Lung (tissue), 12 donors: ENCODE measurements around the gene ZNF132. TPM values are rescaled to one million over a fixed set of nuclear protein-coding genes. Genes with fewer than 3 reads are reported as not detected.

Source experiments
- ATAC-seq: fragments of 200-7000 bp; cut with Tn5 transposase; one replicate; pipeline ENCODE4 v1.9.1; 2020; ENCODE audit warnings: moderate number of reproducible peaks; ENCODE audit not compliant: insufficient read depth, low FRiP score
- DNase-seq, 3 donors: peaks; one replicate each; pipeline ENCODE4 v3.0.0-alpha.2; 2013 to 2017
- H3K27ac ChIP-seq, 2 donors: one replicate each; pipeline ENCODE4 v1.5.1; 2013; ENCODE audit warnings: mild to moderate bottlenecking in 2 of 2, moderate library complexity in 2 of 2, control low read depth in 1 of 2, inconsistent platforms in 1 of 2, low read depth in 1 of 2, low read length in 1 of 2
- H3K27me3 ChIP-seq, 3 donors: one replicate each; pipeline ENCODE4 v1.5.1; 2013; ENCODE audit warnings: low read length in 2 of 3; ENCODE audit not compliant: control insufficient read depth in 3 of 3, insufficient read depth in 3 of 3
- H3K36me3 ChIP-seq, 4 donors: one replicate each; pipeline ENCODE4 v1.5.1; 2013; ENCODE audit warnings: low read length in 4 of 4, mild to moderate bottlenecking in 1 of 4, moderate library complexity in 1 of 4; ENCODE audit not compliant: control insufficient read depth in 4 of 4, insufficient read depth in 4 of 4
- H3K4me1 ChIP-seq, 5 donors: one replicate each; pipeline ENCODE4 v1.5.1; 2013; ENCODE audit warnings: low read length in 5 of 5, mild to moderate bottlenecking in 2 of 5, moderate library complexity in 1 of 5; ENCODE audit not compliant: control insufficient read depth in 5 of 5, insufficient read depth in 5 of 5
- H3K4me3 ChIP-seq: one replicate; pipeline ENCODE4 v1.5.1; 2013; ENCODE audit warnings: mild to moderate bottlenecking, control low read depth, moderate library complexity
- H3K9ac ChIP-seq, 2 donors: one replicate each; pipeline ENCODE4 v1.5.1; 2013; ENCODE audit warnings: low read length in 2 of 2, control low read depth in 1 of 2; ENCODE audit not compliant: insufficient read depth in 1 of 2
- H3K9me3 ChIP-seq, 4 donors: one replicate each; pipeline ENCODE4 v1.5.1; 2013; ENCODE audit warnings: low read length in 3 of 4, mild to moderate bottlenecking in 1 of 4, moderate library complexity in 1 of 4; ENCODE audit not compliant: control insufficient read depth in 4 of 4, insufficient read depth in 3 of 4
- CTCF ChIP-seq: IDR thresholded peaks from 2 replicates; pipeline ENCODE4 v1.5.1; 2012; ENCODE audit warnings: mild to moderate bottlenecking; ENCODE audit errors: control extremely low read depth, extremely low read depth
- WGBS, 2 donors: extraction: QIAGEN DNeasy Blood & Tissue Kit; methylation state at CpG; one replicate each; pipeline ENCODE4 v1.1.7; 2013; 5-methylcytosine and 5-hydroxymethylcytosine counted together
- polyA plus RNA-seq, 2 donors: library from polyadenylated mRNA; stranded (reverse); fragments of 200-250 nt; gene quantifications; one replicate each; pipeline ENCODE4 v1.2.1, GENCODE V29; 2013
- total RNA-seq, 2 donors: library from RNA; depleted of rRNA in 1 of 2; stranded (reverse); fragments of >200 nt in 1 of 2; gene quantifications; one replicate each; pipeline ENCODE4 v1.2.1, GENCODE V29; 2014 to 2021
- donor health status: control.
- donor health status: control.
- donor health status: Bipolar disorder and iron deficiency.
- donor health status: healthy.
- donor health status: DM: yes; HTN: yes; CAD: no.

ZNF132 gene
- total and polyA plus RNA-seq, 4 donors: 1.0 to 7.4 (median 2.9) TPM

GRCh38 chr19:58386576-58387337 lies 53.2 kb downstream of the ZNF132 start, which contains the start of gene RPS5:
TSS of gene RPS5 (plus strand) at chr19:58387269. CDS start at chr19:58388138, 869 bp downstream.
- H3K4me1 ChIP-seq: peaks cover 0 to 25% (median 17%) of the 10 kb centered on the region in 5 donors
- peaks cover 3 to 8% (median 7%) of the 10 kb centered on the region in 4 donors for H3K36me3 ChIP-seq
- ATAC-seq: peak; percentile 92
- H3K9me3 ChIP-seq: no peaks in the 10 kb centered on the region
- peak; percentile 97 to 100 (median 99) for DNase-seq
- 0 to 1% methylated on average over 57 to 64 of the region's 64 CpGs for WGBS, 2 donors
- peak within 1 kb of the TSS; percentile 80 to 94 for H3K9ac ChIP-seq
- H3K27me3 ChIP-seq: no peaks in the 10 kb centered on the region
- H3K4me3 ChIP-seq: peak within 1 kb of the TSS; percentile 77
- peak within 1 kb of the TSS; percentile 97 to 99 for H3K27ac ChIP-seq
- no peak for TF ChIP-seq CTCF

- peak overlapping the region; percentile 3 to 94 for H3K9ac ChIP-seq
- no peak for TF ChIP-seq CTCF
- H3K9me3 ChIP-seq: no peaks in the 10 kb centered on the region
- peak overlapping the region; percentile 97 to 99 for H3K27ac ChIP-seq
- WGBS, 2 donors: 8 to 16% methylated on average over 36 of the region's 36 CpGs
- peaks cover 0 to 30% (median 17%) of the 10 kb centered on the region in 5 donors for H3K4me1 ChIP-seq
- ATAC-seq (no peak), DNase-seq (no peak)
- peaks cover 2 to 8% (median 7%) of the 10 kb centered on the region in 4 donors for H3K36me3 ChIP-seq
- no peaks in the 10 kb centered on the region for H3K27me3 ChIP-seq
- peak overlapping the region; percentile 77 for H3K4me3 ChIP-seq
These were observed 53.9 kb downstream of the ZNF132 start for GRCh38 chr19:58385891-58386575.

GRCh38 chr19:58385313-58385890 lies 54.6 kb downstream of the ZNF132 start:
- WGBS, 2 donors: 84 to 85% methylated on average over 9 of the region's 9 CpGs
- ATAC-seq: no peak
- no peak overlapping the region for H3K4me3 ChIP-seq
- no peaks in the 10 kb centered on the region for H3K9me3 ChIP-seq
- no peak for TF ChIP-seq CTCF
- H3K27ac ChIP-seq: peak overlapping the region; percentile 97 to 99
- H3K27me3 ChIP-seq: no peaks in the 10 kb centered on the region
- DNase-seq: no peak
- H3K36me3 ChIP-seq: peaks cover 2 to 8% (median 4%) of the 10 kb centered on the region in 4 donors
- peaks cover 0 to 31% (median 17%) of the 10 kb centered on the region in 5 donors for H3K4me1 ChIP-seq
- peak overlapping the region; percentile 3 to 94 for H3K9ac ChIP-seq
